T47D (cell line): Measurements from ENCODE around the gene MAPK11.
A peak's percentile ranks its signal among the peaks of the same experiment; 100 is the strongest.
"Not testable (repeated sequence)": the region's sequence is repeated elsewhere in the genome, so short reads cannot be mapped to it uniquely, and the experiment has no call there.

Source experiments
- DNase-seq, 2 experiments: peaks; one replicate each; pipeline versions ENCODE4 v3.0.0 to v3.0.0-alpha.2; 2011 to 2012; ENCODE audit warnings: low read depth in 1 of 2, low spot score in 1 of 2
- JUND ChIP-seq: IDR thresholded peaks from 2 replicates; pipeline ENCODE4 v1.6.1; 2012; ENCODE audit warnings: low read depth
- in situ Hi-C: cut with HindIII; loops from 2 replicates; pipeline ENCODE4 v1.10.0; 2016; ENCODE audit warnings: low sequenced_read_pairs, low pct_unique_long_range_greater_than_20kb

MAPK11 gene

DNA sequence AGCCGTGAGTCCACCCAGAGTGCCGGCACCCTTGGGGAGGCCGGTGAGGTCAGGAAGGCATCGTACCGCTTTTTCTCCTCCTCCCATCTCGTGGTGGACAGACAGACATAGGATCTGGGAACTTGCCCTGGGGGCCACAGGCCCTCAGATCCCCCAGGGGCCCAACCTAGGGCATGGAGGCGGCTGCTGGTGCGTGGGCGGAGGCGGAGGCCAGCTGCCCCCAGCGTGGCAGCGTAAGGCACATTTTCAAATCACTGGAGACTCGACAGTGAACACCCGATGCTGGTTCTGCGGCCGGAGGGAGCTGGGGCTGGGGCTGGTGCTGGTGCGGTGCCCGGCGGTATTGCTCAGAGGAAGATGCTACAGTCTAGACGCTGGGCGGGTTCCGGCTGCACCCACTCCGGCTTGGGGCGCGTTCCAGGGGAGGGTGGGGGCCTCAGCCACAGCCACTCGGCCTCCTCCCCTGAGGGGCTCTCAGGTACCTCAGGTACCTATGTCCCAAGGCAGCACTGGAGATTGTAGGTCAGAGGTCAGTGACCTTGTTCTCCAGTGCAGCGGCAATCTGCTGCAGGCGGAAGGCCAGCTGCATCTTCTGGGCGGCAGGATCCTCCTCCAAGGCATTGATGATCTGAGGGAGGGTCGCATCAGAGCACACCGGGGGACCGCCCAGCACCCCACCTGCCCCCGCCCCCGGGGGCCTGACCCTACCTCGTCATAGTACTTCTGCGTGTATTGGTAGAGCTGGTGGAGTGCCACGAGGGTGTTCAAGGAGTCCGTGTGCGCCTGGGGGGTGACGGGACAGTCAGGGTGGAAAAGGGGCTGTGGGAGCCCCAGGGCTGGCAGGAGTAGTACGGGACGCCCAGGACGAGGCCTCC, 5.2 kb upstream of the MAPK11 start:
- DNase-seq, result no peak
- no peak for TF ChIP-seq JUND
- in situ Hi-C loops, result no loop called here

DNA sequence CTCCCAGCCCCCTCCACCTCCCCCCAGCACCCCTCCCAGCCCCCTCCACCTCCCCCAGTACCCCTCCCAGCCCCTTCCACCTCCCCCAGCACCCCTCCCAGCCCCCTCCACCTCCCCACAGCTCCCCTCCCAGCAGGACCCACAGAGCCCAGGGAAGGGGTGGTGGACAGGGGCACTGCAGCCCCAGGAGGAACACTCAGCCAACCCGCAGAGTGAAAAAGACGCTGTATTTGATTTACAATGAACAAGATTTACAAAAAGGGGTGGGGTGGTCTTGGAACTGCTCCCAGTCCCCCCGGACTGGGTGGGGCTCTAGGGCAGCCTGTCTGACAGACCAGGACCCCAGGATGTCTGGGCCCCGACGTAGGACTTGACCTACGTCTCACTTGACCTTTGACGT, 4.6 kb upstream of the MAPK11 start:
- in situ Hi-C loops, result no loop called here
- no peak for TF ChIP-seq JUND
- no peak for DNase-seq

DNA sequence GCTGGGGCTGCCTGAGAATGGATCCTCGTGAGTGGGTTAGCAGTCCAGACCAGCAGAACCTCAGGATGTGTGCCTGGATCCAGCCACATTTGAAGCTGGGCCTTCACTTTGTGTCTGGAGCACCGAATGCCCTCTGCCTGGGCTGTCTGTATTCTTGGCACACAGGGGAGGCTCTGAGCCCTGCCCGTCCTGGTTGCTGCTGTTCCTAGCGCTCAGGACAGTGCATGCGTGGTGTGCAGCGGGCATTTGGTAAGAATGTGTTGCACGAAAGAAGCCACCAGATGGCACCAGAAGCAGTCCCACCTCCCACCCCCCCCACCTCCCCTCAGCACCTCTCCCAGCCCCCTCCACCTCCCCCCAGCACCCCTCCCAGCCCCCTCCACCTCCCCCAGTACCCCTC, 4.1 kb upstream of the MAPK11 start:
- DNase-seq, result peak in 1 of 2 experiments; percentile 77
- in situ Hi-C loops, result no loop called here

DNA sequence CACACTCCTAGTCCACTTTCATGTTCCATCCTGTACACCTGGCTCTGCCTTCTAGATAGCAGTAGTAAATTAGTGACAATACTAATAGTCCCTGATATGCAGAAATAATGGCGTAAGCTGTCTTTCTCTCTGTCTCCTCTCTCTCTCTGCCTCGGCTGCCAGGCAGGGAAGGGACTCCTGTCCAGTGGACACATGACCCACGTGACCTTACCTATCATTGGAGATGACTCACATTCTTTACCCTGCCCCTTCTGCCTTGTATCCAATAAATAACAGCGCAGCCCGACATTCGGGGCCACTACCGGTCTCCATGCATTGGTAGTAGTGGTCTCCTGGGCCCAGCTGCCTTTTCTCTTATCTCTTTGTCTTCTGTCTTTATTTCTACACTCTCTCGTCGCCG, 3.6 kb upstream of the MAPK11 start:
- DNase-seq, in situ Hi-C loops: not testable (repeated sequence)

More for the DNA sequence above, 4.1 kb upstream of the MAPK11 start:
- no peak for TF ChIP-seq JUND

DNA sequence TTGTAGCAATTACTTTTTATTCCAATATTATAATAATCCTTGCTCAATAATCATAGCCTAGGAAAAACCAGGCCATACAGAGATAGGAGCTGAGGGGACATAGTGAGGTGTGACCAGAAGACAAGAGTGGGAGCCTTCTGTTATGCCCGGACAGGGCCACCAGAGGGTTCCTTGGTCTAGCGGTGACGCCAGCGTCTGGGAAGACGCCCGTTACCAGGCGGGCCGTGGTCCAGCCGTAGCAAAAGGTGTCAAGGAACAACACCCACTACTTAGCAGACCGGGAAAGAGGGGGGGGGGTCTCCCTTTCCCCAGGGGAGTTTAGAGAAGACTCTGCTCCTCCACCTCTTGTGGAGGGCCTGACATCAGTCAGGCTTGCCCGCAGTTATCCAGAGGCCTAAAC, 3.2 kb upstream of the MAPK11 start:
- in situ Hi-C loops, DNase-seq: not testable (repeated sequence)

DNA sequence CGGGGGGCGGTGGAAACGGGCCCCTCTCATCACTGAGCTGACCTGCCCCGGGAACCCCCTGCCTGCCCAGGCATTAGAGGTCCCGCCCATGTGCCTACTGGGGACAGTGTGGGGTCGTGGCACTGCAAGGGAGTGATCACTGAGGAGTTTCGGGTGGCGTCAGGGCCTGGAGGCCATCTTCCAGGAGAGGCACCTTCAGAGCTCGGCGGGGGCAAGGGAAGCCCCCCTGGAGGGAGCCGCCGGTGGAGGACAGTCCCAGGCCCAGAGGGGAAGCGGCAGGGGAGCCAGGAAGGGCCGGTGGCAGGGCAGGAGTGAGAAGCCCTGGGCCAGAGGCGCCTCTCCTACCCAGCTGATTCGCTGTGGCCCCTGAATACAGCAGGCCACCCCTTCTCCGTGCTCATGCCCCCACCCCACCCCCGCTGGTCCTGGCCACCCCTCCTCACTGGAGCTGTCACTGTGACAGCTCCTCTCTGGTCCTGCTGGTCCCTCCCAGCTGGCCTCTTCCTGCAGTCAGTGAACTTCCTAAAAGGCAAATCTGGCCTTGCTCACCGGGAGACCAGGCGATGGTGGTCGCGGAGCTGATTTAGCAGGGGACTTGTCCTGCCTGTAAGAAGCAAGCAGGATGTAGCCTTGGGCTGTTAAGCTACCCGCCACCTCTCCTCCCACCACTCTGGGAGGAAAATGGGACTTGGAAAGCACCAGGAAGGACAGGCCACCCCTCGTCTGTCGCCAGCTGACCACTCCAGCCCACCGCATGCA, 2.0 kb upstream of the MAPK11 start:
- DNase-seq, result no peak
- in situ Hi-C loops, result no loop called here
- TF ChIP-seq JUND, result no peak

DNA sequence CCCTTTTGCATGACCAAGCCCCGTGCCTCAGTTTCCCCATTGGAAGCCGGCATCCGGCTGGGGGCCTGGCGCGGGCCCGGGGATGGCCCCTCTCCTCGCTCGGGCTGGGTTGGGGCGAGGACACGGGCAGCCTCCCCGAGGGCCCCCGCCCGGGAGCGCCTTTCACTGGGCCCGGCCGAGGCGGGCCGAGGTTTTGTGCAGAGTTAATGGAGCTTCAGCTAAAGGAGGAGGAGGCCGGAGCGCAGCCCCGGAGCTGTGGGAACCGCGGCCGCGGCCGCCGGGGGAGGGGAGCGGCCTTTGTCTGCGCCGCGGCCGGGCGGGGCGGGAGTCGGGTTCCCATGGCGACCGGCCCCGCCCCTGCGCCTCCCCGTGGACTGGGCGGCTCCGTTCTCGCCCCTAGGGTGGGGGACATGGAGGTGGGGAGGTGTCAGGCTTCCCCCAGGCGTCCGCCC, 1.4 kb upstream of the MAPK11 start:
- TF ChIP-seq JUND, result no peak
- DNase-seq, result peak in 1 of 2 experiments; percentile 82
- in situ Hi-C loops, result no loop called here

DNA sequence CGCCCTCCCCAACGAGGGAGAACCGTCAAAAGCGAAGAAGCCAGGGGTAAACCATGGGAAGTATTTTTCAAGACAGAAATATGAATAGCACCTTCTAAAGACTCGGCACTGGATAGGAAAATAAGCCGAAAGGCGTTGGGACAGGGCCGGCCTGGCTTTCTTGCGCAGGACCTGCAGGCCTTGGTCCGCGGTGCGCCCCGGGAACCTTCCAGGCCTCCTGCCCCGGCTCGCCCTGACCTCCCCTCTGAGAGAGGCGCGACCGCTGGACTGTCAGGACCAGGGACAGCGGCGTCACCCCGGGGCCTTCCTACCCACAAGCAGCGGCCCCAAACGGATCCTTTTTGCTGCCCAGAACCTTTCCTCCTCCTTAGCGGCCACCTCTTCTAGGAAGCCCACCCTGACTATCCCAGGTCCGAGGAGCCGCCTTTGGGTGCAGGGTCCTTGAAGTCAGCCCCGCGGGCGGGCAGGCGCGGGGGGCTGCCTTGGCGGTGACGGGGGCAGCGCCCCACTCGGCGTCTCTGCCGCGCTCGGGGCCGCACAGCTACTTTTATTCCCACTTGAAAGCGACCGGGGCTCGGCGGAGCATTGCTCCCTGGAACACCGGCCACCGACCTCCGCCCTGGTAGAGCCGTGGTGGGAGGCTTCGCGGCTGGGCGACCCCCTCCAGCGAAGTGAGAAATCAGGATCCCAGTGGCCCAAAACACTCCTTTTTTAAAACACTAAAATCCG, 650 bp upstream of the MAPK11 start:
- in situ Hi-C loops, result no loop called here
- TF ChIP-seq JUND, result no peak
- DNase-seq, result peak in 1 of 2 experiments; percentile 80

DNA sequence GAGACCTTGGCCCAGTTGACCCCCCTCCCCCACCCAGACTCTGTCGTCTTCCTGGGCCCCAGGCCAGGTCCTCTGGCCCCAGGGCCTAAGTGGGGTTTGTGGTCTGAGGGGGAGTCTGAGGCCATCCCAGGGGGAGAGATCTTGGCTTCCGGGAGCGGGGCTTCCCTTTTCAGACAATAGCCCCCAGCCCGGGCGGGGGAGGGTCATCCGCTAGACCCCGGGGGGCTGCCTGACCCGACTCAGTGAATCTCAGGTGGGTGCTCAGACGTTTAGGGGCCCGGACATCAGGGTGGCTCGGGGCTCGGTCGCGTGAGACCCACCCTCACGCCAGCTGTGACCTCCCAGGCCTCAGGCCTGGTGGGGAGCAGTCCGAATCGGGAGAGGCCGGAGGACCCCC, 609 bp downstream of the MAPK11 start:
- TF ChIP-seq JUND, result no peak
- DNase-seq, result no peak
- in situ Hi-C loops, result no loop called here

DNA sequence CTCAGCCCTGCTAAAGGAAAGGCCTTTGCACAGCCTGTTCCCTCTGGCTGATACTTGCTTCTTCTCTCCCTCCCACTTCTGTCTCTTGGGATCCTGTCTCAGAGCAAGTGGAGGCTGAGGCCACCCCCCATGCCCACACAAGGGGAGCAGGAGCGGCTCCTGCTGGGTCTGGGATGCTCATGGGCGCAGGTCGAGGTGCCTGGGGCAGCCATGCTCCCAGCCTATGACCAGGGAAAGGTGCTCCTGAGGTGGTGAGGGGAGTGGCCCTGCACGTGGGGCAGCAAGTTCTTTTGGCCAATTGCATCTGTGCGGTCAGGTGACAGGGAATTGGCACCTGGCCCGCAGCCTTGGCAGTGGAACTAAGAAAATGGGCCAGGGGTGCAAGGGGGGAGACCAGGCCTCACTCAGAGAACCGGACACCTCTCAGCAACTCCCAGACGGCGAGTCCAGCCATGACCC, 1.5 kb downstream of the MAPK11 start:
- DNase-seq, result peak; percentile 73 to 81
- in situ Hi-C loops, result no loop called here
- TF ChIP-seq JUND, result no peak

DNA sequence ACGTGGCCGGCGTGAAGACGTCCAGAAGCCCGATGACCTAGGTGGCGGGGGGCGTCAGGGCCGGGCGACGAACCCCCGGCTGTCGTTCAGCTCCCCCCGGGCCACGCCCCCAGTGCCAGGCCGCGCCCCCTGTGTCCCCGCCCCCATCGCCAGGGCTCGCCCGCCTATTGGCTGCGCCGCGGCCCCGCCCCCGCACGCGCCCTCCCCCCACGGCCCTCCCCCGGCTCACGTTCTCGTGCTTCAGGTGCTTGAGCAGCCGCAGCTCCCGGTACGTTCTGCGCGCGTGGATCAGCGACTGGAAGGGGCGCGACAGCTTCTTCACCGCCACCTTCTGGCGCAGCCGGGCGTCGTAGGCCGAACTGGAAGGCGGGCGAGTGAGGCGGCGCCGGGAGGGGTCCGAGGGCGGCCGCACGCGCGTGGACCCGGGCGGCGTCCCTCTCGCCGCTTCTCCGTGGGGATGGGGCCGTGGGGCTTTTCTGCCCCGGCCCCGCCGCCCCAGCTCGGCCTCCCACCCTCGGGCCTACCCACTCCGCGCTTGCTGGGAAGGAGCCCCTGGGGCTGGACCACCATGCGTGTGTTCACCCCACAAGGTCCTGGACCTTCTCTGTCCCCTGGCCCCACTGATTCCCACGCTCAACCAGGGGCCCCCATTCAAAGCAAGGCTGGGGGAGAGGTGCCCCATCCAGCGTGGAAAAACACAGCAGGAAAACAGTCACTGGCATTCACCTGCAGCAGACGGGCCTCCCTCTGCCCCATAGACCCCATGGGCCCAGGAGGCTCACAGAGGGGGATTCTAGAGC, 2.4 kb downstream of the MAPK11 start:
- no peak for TF ChIP-seq JUND
- in situ Hi-C loops, result no loop called here
- peak; percentile 73 to 90 for DNase-seq

DNA sequence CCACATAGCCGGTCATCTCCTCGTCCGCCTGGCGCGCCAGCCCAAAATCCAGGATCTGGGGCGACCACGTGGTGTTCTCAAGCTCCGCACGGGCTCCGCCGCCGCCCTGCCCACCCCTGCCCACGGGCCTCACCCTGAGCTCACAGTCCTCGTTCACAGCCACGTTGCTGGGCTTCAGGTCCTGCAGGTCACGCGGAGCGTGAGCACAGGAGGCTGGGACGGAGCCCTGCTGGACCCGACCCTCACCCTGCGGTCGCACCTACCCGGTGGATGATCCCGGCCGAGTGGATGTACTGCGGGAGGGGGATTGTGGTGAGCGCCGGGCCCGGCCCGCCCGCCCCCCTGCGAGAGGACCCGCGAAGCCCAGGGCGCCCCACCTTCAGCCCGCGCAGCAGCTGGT, 3.2 kb downstream of the MAPK11 start:
- no peak for DNase-seq

More for the DNA sequence above, 3.2 kb downstream of the MAPK11 start:
- TF ChIP-seq JUND, result no peak
- in situ Hi-C loops, result no loop called here
